Medulla oblongata (tissue), 1 donor: ENCODE data around the gene PALM3.
A peak's percentile ranks its signal among the peaks of the same experiment; 100 is the strongest.

Experiments
- DNase-seq: peaks from one replicate; pipeline ENCODE4 v3.0.0-alpha.2; 2015; ENCODE audit errors: extremely low spot score

Gene PALM3

GRCh38 chr19:14061751-14062557 lies at the start of gene PALM3:
Gene PALM3 (minus strand): TSS chr19:14062076. CDS start chr19:14061980, 96 bp downstream.
- no peak for DNase-seq

DNA sequence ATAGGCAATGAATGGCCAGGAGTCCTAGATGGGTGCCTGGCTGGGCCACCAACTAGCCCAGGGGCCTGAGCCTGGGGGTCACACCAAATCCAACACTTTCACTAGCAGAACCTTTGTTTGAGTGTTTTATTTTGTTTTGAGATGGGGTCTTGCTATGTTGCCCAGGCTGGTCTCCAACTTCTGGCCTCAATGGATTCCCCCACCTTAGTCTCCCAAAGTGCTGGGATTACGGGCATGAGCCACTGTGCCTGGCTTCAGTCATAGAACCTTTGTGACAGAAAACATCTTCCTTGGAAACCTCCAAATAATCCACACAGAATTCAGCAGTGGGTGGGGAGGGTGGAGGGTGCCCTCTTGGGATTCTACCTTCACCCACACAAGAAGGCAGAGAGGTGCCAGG lies 49.6 kb upstream of the PALM3 start:
- no peak for DNase-seq

GRCh38 chr19:14110650-14111049 lies 48.8 kb upstream of the PALM3 start:
- no peak for DNase-seq

DNA sequence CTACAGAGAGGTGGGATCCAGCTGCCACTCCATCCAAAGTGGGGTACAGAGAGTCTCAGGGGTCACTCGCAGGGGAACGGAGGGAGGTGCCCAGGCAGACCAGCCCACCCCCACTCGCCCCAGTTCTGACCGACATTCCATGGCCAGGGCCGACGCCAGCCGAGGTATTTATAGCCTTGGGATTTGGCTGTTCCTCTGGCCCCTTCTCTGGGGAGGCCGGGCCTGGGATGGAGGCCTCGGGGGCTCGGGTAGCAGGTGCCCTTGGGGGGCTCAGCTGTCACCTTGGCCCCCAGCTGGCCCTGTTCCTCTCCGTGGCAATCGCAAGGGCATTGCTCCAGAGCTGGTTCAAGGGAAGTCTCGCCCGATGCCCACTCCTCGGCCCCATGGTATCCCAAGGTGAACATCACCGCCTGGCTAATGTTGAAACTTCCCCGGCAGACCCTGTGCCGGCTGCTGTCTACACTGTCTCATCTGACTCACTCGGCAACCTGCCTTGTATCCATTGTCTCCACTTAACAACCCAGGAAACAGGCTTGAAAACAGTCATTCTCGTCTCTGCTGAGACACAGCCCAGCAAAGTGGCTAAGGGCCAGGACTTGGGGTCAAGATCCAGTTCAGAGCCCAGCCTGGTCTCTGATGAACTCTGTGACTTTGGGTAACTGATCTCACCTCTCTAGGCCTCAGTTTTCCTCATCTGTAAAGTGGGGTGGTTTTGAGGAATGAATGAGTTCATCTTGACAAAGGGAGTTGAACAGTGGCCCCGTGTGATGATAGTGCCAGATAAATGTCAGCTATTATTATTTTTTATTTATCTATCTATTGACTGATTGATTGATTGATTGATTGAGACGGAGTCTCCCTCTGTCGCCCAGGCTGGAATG lies 45.9 kb upstream of the PALM3 start:
- peak; percentile 40 for DNase-seq

GRCh38 chr19:14106840-14107239 lies 45.0 kb upstream of the PALM3 start:
- DNase-seq = no peak

GRCh38 chr19:14105680-14106079 lies 43.8 kb upstream of the PALM3 start:
- DNase-seq = no peak

DNA sequence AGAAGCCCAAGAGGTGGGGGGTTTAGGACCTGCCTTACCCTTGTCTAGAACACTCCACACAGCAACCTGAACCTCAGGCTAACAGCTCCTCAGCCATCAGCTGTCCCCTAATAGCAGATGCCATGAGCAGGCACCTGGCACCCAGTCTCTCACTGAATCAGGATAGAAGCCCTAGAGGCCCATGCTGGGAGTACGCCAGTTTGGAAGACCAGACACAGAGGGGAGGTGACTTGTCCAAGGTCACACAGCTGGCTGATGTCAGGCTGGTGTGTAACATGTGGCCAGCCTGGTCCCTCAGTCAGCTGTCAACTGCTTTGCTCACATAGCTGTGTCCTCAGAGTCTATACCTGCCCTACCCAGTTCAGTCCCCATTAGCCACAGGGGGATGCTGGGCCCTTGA lies 41.4 kb upstream of the PALM3 start:
- no peak for DNase-seq

DNA sequence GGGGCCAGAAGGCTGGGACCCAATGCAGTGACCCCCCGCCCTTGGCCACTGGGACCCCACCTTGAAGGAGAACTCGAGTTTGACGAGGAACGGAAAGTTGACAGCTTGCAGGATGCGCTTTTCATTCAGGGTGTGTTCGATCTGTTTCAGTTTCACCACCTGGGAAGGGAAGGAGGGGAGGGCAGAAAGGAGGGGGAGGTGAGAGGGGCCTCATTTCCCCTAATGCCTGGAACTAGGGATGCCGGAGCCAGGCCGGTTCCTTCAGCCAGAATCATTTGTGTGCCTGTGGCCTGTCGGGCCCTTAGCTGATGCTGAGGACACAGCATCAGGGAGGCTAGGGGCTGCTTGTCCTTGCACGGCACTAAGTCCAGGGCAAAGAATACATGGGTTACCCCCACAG lies 40.9 kb upstream of the PALM3 start:
- DNase-seq = no peak

- no peak for DNase-seq
Observed at GRCh38 chr19:14102102-14102696, 40.3 kb upstream of the PALM3 start.

DNA sequence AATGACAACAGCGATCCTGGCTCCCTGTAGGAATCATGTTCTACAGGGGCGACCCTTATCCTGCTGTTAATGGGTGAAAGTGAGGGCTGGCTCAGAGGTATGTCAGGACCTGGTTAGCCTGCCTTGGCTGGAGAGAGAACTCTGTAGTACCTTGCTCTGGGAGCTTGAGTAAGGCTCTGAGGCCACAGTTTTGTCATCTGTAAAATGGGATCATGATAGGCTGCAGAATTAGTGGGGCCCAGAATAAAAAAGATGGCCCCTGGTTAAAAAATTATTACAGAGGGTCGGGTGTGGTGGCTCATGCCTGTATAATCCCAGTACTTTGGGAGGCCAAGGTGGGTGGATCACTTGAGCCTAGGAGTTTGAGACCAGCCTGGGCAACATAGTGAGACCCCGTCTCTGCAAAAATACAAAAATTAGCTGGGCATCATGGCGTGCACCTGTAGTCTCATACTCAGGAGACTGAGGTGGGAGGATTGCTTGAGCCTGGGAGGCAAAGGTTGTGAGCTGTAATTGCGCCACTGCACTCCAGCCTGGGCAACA lies 39.2 kb upstream of the PALM3 start:
- DNase-seq = no peak

- DNase-seq = no peak
Observed at GRCh38 chr19:14097532-14098151, 35.8 kb upstream of the PALM3 start.

DNA sequence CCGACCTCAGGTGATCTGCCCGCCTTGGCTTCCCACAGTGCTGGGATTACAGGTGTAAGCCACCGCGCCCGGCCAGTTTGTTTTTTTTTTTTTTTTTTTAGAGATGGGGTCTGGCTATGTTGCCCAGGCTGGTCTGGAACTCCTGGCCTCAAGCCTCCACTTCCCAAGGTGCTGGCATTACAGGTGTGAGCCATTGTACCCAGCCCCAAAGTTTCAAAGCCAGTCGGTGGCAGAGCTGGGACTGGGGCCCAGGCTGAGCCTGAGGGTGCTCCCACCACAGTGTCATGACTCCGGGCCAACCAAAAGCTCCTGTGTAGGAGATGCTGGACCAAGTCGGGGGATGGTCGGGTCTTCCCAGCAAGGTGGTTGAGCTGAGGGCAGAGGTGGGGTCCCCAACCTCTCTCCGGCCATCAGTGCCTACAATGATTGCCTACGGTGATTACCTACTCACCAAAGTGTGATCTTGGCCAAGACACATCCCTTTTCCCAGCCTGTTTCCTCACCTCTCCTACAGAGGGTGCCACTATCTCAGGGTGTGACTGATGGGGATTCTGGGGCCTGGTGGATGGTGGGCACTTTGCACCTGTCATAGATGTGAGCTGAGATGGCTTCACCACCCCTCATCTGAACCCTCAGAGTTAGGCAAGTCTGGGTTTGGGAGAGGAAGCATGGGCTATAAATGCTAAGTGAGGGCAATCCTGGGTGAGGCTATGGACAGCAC lies 34.6 kb upstream of the PALM3 start:
- no peak for DNase-seq

GRCh38 chr19:14094854-14095253 lies 33.0 kb upstream of the PALM3 start:
- DNase-seq = no peak

DNA sequence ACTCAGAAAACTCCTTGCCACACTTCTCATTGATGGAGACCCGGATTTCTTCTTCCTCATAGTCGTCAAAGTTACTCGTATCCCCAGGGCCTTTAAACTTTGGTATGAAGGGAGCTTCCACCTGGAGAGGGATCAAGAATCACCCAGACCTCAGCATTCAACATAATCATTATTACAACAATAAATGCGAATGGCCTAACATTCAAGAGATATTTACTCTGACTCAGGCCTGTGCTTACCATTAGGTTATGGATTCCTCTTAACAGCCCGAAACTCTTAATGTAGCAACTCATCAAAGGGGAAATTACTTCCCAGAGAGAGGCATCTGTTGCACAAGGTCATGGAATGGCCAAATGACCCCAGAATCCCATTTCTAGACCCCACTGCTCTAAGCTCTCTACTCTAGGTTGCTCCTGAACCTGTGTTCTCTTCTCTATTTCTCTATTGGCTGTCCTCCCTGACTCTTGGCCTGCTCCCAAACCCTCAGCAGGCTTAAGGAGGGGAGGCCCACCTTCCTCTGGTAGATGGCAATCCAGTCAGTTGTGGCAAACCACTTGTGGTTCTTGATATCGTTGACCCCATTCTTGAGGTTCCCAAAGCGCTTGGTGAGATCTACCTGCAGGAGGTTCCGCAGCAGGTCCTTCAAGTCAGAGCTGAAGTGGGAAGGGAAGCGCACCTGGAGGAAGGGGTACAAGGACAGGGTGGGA lies 31.4 kb upstream of the PALM3 start:
- DNase-seq = no peak

DNA sequence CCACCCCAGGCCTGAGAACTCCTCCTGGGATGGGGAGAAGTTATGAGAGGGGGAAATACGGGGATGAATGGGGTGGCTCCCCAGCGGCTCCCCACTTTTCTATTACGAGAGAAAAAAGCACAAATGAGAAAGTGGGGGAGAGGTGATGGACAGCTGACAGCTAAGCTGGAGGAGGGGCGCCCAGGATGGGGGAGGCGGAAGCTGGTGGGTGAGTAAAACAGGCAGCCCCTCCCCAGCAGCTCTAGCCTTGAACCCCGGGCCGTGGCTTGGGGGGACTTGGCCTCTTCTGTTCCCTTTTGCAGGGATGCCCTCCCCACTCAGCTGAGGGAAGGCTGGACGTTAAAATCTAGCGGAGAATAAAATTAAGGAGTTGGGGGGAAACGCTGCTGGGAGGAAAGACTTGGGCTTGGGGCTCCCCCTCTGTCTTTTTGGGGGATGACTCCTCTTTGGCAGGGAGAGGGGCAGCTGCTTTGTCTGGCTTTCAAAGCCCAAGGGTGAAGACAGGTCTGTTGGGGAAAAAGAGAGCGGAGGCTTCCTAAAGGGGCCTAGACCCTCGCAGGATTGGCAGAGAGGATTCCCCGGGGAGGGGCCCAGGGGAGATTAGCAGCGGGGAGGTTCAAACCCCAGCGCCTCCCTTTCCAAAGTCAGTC lies 30.1 kb upstream of the PALM3 start:
- DNase-seq = peak; percentile 27

DNA sequence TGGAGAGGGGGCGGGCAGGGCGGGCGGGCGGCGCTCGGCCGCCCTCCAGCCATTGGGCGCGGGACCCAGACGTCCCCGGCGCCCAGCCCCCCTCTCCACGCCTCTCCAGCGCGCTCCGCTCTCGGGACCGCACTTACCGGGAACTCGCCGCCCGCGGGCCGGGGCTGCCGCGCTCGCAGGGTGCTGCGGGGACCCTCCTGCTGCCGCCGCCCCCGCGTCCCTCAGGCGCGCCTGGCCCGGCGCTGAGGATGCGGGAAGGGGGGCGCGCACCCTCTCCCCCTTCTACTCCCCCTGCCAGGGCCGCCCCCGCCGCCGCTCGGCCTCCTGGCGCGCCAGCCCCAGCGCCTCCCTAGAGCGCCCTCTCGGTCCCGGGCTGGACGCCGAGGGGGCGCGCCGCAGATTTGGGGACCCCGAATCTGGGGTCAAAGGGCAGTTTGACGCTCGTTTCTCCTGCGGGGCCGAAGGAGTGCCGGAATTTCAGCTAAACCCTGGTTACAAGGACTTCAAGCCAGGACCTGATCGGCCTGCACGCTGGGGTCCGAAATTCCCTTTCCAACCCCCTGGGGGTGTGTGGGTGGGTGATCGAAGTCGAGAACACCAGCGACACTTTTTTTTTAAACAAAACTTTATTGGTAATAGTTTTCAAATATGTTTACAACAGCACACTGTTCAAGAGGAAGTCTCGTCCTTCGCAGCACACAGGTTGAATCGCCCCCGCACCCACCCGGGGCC lies 29.4 kb upstream of the PALM3 start:
- peak; percentile 43 for DNase-seq

DNA sequence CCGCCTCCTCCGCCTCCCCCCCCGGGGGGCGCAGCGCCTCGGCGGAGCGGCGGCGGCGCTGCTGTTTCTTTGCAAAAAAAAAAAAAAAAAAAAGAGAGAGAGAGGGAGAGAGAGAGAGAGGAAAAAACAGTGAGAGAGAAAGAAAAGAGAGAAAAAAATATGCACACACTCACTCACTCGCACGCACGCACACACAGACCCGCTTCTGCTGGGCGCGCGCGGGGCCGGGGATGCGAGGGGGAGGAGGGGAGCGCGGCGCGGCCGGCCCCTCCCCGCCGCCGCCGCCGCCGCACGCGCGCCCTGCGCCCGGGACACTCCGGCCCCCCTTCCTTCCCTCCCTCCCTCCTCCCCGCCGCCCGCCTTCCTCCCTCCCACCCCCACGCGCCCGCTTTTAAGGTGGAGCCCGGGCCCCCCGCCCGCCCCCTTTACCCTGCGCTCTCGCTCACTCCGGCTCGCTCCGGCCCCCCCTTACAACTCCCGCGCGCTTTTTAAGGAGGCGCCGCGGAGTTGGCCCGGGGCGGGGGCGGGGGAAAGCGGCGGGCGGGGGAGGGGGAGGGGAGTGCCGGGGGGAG lies 28.7 kb upstream of the PALM3 start, which contains the start of gene SAMD1:
Gene SAMD1 (minus strand): TSS at position 243 of the 572 bp plus-strand sequence.
- DNase-seq = peak; percentile 89

- DNase-seq = no peak
Observed at GRCh38 chr19:14089662-14090508, 28.0 kb upstream of the PALM3 start.
